Mesothelial cell of epicardium (in vitro differentiated cells): ENCODE data around the gene AGBL4. TPM values are rescaled to one million over a fixed set of nuclear protein-coding genes. Genes with fewer than 3 reads are reported as not detected.

ENCODE experiments used
- DNase-seq, 2 experiments: peaks; one replicate each; pipeline ENCODE4 v3.0.0; 2021; ENCODE audit warnings: low spot score in 2 of 2; ENCODE audit not compliant: unreplicated experiment in 2 of 2
- H3K27ac Mint-ChIP-seq: 2 replicates; pipeline ENCODE4 v1.8.0; 2021; ENCODE audit warnings: mixed read lengths
- H3K27me3 Mint-ChIP-seq: 2 replicates; pipeline ENCODE4 v1.8.0; 2021; ENCODE audit warnings: low read depth, mixed read lengths
- H3K36me3 Mint-ChIP-seq: 2 replicates; pipeline ENCODE4 v1.8.0; 2021; ENCODE audit warnings: mixed read lengths
- H3K4me1 Mint-ChIP-seq: 2 replicates; pipeline ENCODE4 v1.8.0; 2021; ENCODE audit warnings: mixed read lengths
- H3K4me3 Mint-ChIP-seq: 2 replicates; pipeline ENCODE4 v1.8.0; 2021; ENCODE audit warnings: mild to moderate bottlenecking, moderate library complexity, mixed read lengths
- H3K9me3 Mint-ChIP-seq: 2 replicates; pipeline ENCODE4 v1.8.0; 2021; ENCODE audit warnings: mixed read lengths
- CTCF ChIP-seq: fragments of 200-600 bp; sonication (generic); IDR thresholded peaks from one replicate; pipeline ENCODE4 v1.5.0; 2021; ENCODE audit warnings: antibody characterized with exemption; ENCODE audit not compliant: unreplicated experiment
- total RNA-seq: library from RNA; stranded (reverse); gene quantifications from 3 replicates; pipeline ENCODE4 v1.2.1, GENCODE V29; 2021

AGBL4 gene
- total RNA-seq, 1 donor from 2014 or later: 0.42 TPM

- Mint-ChIP-seq H3K4me3 (no peak overlapping the region), H3K27ac (no peak overlapping the region), H3K9me3 (no peaks in the 10 kb centered on the region), H3K36me3 (no peaks in the 10 kb centered on the region), H3K4me1 (peaks cover 10% of the 10 kb centered on the region), H3K27me3 (peaks cover 23% of the 10 kb centered on the region)
- no peak for DNase-seq
- TF ChIP-seq CTCF: no peak
Measured at GRCh38 chr1:48495911-48496310, 1527.8 kb downstream of the AGBL4 start.

GRCh38 chr1:48495166-48495565, 1528.6 kb downstream of the AGBL4 start:
- DNase-seq: no peak
- Mint-ChIP-seq H3K9me3 (no peaks in the 10 kb centered on the region), H3K4me1 (peaks cover 10% of the 10 kb centered on the region), H3K27me3 (peaks cover 29% of the 10 kb centered on the region), H3K4me3 (no peak overlapping the region), H3K36me3 (no peaks in the 10 kb centered on the region), H3K27ac (no peak overlapping the region)
- no peak for TF ChIP-seq CTCF

GRCh38 chr1:48493970-48494769, 1529.6 kb downstream of the AGBL4 start:
- no peaks in the 10 kb centered on the region for H3K9me3 Mint-ChIP-seq
- peaks cover 10% of the 10 kb centered on the region for H3K4me1 Mint-ChIP-seq
- TF ChIP-seq CTCF: no peak
- no peak for DNase-seq
- peak overlapping the region; percentile 63 for H3K27ac Mint-ChIP-seq
- H3K4me3 Mint-ChIP-seq: no peak overlapping the region
- H3K27me3 Mint-ChIP-seq: peaks cover 22% of the 10 kb centered on the region
- no peaks in the 10 kb centered on the region for H3K36me3 Mint-ChIP-seq

- Mint-ChIP-seq H3K36me3 (no peaks in the 10 kb centered on the region), H3K4me3 (no peak overlapping the region), H3K4me1 (peaks cover 6% of the 10 kb centered on the region), H3K27me3 (peaks cover 21% of the 10 kb centered on the region), H3K9me3 (no peaks in the 10 kb centered on the region), H3K27ac (no peak overlapping the region)
- TF ChIP-seq CTCF: no peak
- DNase-seq: no peak
Measured at GRCh38 chr1:48493041-48493440, 1530.7 kb downstream of the AGBL4 start.

- H3K27ac Mint-ChIP-seq: no peak overlapping the region
- H3K4me3 Mint-ChIP-seq: no peak overlapping the region
- H3K9me3 Mint-ChIP-seq: no peaks in the 10 kb centered on the region
- H3K4me1 Mint-ChIP-seq: peaks cover 6% of the 10 kb centered on the region
- no peaks in the 10 kb centered on the region for H3K36me3 Mint-ChIP-seq
- DNase-seq: no peak
- H3K27me3 Mint-ChIP-seq: peaks cover 25% of the 10 kb centered on the region
- no peak for TF ChIP-seq CTCF
Measured at GRCh38 chr1:48492392-48492791, 1531.4 kb downstream of the AGBL4 start.

- no peak overlapping the region for H3K4me3 Mint-ChIP-seq
- no peak for TF ChIP-seq CTCF
- H3K4me1 Mint-ChIP-seq: peaks cover 4% of the 10 kb centered on the region
- no peaks in the 10 kb centered on the region for H3K36me3 Mint-ChIP-seq
- DNase-seq: no peak
- H3K27me3 Mint-ChIP-seq: peaks cover 36% of the 10 kb centered on the region
- H3K9me3 Mint-ChIP-seq: no peaks in the 10 kb centered on the region
- H3K27ac Mint-ChIP-seq: no peak overlapping the region
Measured at GRCh38 chr1:48488721-48489120, 1535.0 kb downstream of the AGBL4 start.
